ENCODE measurements around the gene ABI3BP.

- TF ChIP-seq GATA3 (IDR thresholded peaks at IDR 0.05; ENCODE audit: low read depth, low read length): no peak
- TF ChIP-seq GATA2 (IDR thresholded peaks at IDR 0.05; ENCODE audit: low read depth, low read length): no peak
These were observed 158.9 kb downstream of the ABI3BP start for GRCh38 chr3:100834332-100834731.

Data from SH-SY5Y (cell line).